SH-SY5Y (cell line): Measurements from ENCODE around the gene DENND2D.

Source experiments
- GATA2 ChIP-seq: IDR thresholded peaks from 2 replicates; pipeline ENCODE4 v1.6.1; 2011; ENCODE audit warnings: mild to moderate bottlenecking, low read depth, low read length
- GATA3 ChIP-seq: IDR thresholded peaks from 2 replicates; pipeline ENCODE4 v1.6.1; 2011; ENCODE audit warnings: low read depth, mild to moderate bottlenecking, low read length, moderate library complexity

GRCh38 chr1:111205714-111206050 lies 5.2 kb upstream of the DENND2D start:
- TF ChIP-seq GATA3 = no peak
- no peak for TF ChIP-seq GATA2
